ENCODE data around the gene MUC13.
A peak's percentile ranks its signal among the peaks of the same experiment; 100 is the strongest.

The MUC13 gene

DNA sequence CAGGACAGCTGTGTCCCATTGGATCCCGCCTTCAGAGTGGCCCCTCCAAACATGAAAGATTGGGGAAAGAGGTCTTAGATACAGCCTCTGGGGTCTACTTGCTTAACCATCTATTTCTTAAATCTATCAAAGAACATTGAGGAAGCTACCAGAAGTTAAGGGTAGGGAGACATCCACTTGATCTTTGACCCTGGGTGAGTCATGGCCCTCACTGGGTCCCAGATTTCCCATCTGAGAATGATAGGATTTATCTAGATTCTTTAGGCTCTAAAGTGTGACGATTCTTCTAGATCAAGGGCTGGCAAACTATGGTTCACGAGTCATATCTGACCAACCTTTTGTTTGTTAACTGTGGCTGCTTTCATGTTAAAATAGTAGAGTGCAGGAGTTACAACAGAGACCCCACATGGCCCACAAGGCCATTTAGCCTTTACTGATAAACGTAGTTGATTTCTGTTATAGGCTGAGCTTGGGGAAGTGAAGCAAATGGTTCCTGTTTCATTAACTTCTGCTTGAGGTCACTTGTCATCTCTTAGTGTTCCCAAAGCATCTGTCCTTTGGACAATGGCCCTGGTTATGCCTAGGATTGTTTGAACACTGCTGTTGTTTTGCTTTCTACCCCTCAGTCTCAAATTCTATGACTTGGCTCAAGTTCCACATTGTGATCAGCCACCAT lies 8.0 kb downstream of the MUC13 start:
- DNase-seq (ENCODE audit: low spot score): no peak
- H3K27ac ChIP-seq: no peak overlapping the region
- ChIA-PET POLR2A (ENCODE audit: low non-redundant PET) (no interaction called here), CTCF (interaction anchor here (0.6 to 1.7 kb wide), 3 partner anchors 12 to 286 kb away, joined by 4 to 5 read pairs (median 5); partner anchors contain the start of gene SLC12A8)
- TF ChIP-seq, protein P1, sequence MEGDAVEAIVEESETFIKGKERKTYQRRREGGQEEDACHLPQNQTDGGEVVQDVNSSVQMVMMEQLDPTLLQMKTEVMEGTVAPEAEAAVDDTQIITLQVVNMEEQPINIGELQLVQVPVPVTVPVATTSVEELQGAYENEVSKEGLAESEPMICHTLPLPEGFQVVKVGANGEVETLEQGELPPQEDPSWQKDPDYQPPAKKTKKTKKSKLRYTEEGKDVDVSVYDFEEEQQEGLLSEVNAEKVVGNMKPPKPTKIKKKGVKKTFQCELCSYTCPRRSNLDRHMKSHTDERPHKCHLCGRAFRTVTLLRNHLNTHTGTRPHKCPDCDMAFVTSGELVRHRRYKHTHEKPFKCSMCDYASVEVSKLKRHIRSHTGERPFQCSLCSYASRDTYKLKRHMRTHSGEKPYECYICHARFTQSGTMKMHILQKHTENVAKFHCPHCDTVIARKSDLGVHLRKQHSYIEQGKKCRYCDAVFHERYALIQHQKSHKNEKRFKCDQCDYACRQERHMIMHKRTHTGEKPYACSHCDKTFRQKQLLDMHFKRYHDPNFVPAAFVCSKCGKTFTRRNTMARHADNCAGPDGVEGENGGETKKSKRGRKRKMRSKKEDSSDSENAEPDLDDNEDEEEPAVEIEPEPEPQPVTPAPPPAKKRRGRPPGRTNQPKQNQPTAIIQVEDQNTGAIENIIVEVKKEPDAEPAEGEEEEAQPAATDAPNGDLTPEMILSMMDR (conservative IDR thresholded peaks at IDR 0.05; ENCODE audit: low read depth): no peak

DNA sequence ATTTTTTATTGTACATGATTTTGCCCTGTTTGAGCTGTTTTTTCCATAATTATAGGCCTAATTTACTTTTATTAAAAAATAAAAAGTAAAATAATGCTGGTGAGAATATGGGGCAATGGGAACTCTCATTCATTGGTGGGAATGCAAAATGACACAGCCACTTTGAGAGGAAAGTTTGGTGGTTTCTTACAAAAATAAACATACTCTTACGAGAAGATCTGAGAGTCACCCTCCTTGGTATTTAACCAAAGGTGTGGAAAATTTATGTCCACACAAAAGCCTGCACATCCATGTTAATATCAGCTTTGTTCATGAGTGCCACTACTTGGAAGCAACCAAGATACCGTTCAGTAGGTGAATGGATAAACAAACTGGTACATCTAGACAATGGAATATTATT lies 9.8 kb downstream of the MUC13 start:
- TF ChIP-seq, protein P1 (conservative IDR thresholded peaks at IDR 0.05; ENCODE audit: low read depth): no peak
- POLR2A ChIA-PET (ENCODE audit: low non-redundant PET): no interaction called here
- H3K27ac ChIP-seq: no peak overlapping the region
- DNase-seq (ENCODE audit: low spot score): no peak
- CTCF ChIA-PET: no interaction called here

DNA sequence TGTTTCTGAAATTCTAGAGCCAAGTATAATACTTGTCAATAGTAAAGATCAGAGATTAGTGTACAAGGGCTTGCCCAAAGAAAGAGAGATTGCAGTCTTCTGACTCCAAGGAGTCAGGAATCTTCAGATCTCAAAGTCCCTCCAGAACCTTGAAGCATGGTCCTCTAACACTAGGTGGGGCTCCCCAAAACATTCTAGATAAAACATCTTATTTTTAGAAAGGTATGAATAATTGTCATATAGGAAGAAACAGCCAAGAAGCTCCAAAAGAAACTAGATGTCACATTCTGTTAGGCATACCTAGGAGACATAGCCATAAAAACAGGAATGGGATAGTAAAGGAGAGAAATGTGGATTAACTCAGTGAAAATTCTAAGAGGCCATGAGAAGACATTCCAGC lies 10.7 kb downstream of the MUC13 start:
- CTCF ChIA-PET: interaction anchor here (0.6 kb wide), 1 partner anchor 21 kb away, joined by 3 read pairs; no protein-coding TSS in a partner anchor
- TF ChIP-seq, protein P1 (conservative IDR thresholded peaks at IDR 0.05; ENCODE audit: low read depth): peak; percentile 34
- H3K27ac ChIP-seq: no peak overlapping the region
- DNase-seq (ENCODE audit: low spot score): no peak
- POLR2A ChIA-PET (ENCODE audit: low non-redundant PET): no interaction called here

DNA sequence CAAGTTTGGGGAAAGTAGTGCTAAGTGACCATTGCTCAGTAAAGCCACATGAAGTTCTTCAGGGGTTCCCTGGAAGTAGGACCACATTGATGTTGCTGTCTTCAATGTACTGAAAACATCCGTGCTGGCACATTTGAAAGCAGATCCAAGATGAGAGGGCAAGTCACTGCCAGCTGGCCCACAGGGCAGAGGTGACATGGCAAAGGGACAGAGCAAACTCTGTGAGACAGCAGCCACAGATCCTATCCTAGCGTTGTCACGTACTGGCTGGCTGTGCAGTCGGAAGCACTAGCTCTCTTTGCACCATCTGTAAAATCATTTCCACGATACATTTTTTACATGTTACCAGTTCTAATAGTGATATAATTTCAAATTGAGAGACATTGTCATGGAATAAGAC lies 13.8 kb downstream of the MUC13 start:
- H3K27ac ChIP-seq: no peak overlapping the region
- POLR2A ChIA-PET (ENCODE audit: low non-redundant PET): no interaction called here
- TF ChIP-seq, protein P1 (conservative IDR thresholded peaks at IDR 0.05; ENCODE audit: low read depth): no peak
- DNase-seq (ENCODE audit: low spot score): no peak
- CTCF ChIA-PET: interaction anchor here (0.6 to 0.7 kb wide), 2 partner anchors 15 to 603 kb away, joined by 3 to 7 read pairs; no protein-coding TSS in a partner anchor

DNA sequence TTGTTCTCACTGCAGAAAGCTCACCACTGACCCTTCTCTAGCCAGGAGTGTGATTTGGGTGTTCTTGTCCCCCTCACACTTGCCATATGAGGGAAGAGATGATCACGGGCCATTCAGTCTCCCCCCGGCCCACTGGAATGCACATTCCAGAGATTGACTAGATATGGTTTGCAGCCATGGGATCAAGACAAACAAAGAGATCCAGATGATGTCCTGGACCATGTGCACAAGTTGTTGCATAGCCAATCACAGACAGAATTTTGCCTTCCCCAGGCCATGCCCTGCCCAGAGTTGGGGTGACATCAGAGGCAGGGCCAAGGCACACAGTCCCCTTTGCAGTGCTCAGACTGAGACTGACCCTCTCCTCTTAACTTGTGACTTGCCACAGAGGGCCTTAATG lies 14.8 kb downstream of the MUC13 start:
- H3K27ac ChIP-seq: no peak overlapping the region
- no peak for DNase-seq (ENCODE audit: low spot score)
- TF ChIP-seq, protein P1 (conservative IDR thresholded peaks at IDR 0.05; ENCODE audit: low read depth): no peak
- ChIA-PET CTCF (interaction anchor here (0.6 kb wide), 1 partner anchor 141 kb away, joined by 3 read pairs; no protein-coding TSS in a partner anchor), POLR2A (ENCODE audit: low non-redundant PET) (no interaction called here)

DNA sequence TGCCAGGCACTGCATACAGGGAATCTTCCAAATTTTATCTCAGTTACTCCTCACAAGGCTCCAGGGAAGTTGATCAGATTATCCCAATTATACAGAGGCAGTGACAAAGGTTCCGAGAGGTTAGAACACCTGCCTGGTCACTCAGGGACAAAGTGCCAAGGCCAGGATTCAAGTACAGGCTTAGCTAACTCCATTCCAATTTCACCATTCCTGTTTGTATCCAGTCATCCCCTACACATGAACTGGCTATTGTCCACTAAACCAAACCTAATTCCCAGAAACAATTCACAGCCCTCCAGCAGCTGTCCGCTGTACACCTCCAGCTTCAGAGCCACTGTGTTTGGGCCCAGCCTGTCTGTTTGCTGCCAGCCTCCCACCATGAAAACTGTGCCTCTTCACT lies 16.0 kb downstream of the MUC13 start:
- ChIA-PET POLR2A (ENCODE audit: low non-redundant PET) (no interaction called here), CTCF (interaction anchor here (0.6 to 1.7 kb wide), 3 partner anchors 17 to 1477 kb away, joined by 3 to 8 read pairs (median 4); no protein-coding TSS in a partner anchor)
- TF ChIP-seq, protein P1 (conservative IDR thresholded peaks at IDR 0.05; ENCODE audit: low read depth): no peak
- no peak for DNase-seq (ENCODE audit: low spot score)
- H3K27ac ChIP-seq: no peak overlapping the region
